HG02970 (cell line): ENCODE results near the gene WBP2.

ENCODE experiments used
- ATAC-seq: cut with Tn5 transposase; IDR thresholded peaks from one replicate; pipeline ENCODE4 v1.9.1; 2021; ENCODE audit warnings: mild to moderate bottlenecking, moderate library complexity, moderate number of reproducible peaks; ENCODE audit not compliant: unreplicated experiment, low FRiP score

Gene WBP2

DNA sequence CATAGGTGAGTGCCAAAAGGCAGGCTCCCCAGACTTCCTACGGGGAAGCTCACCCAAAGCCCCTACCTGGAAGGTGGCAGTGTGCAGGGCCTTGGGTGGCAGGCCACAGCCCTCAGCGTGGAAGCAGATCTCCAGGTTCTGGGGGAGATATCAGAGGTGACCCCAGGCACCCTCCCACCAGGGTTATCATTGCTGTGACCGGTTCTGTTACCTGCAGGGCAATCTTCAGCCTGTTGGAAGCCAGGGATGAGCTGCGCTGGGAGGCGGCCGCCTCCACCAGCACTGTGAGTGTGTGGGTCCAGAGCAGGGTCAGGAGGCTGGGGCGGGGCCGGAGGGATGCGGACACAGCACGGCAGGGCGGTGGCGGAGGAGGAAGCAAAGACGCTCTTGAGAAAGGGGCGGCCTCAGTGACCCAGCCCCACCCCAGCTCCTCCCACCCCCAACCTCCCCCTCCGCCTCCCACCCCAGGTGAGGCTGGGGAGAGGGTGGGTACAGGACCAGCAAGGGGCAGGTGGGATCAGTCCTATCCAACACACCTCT lies 24.0 kb downstream of the WBP2 start:
- ATAC-seq, result no peak

DNA sequence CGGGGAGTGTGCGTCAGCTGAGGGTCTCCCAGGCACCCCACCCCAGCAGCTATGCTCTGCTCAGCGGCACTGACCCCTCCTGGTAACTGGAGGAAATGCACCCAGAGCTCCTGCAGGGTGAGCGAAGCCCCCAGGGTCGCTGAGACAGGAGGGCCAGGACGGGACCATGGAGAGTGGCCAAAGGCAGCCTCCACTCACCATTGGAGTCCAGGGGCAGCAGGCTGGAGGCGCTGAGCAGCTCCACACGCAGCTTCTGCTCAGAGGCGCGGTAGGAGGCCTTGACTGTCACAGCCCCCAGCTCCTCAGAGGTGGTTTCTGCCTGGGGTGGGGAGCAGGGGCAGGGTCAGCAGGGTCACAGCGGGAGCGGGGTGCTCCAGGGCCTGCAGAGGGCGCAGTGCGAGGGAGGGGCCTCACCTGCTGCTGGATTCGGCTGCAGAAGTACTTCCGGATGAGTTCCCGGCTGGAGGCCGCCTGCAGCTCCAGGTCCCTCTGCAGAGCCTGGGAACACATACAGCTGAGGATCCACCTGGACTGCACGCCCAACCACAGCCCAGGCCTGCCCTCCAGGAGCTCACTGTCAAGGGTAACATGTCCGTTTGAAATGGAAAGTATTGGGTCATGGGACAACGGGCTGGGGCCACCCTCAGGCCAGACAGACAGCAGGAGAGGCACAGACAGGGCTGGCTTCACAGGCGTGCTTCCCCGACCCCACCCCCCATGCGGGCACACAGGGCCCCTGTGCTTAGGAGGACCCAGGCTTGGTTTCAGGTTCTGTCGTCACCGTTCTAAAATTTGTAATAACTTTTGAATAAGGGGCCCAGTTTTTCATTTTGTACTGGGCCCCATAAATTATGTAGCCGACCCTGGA lies 24.7 kb downstream of the WBP2 start:
- no peak for ATAC-seq

- no peak for ATAC-seq
Measured at GRCh38 chr17:75829747-75830146, 25.4 kb downstream of the WBP2 start.

DNA sequence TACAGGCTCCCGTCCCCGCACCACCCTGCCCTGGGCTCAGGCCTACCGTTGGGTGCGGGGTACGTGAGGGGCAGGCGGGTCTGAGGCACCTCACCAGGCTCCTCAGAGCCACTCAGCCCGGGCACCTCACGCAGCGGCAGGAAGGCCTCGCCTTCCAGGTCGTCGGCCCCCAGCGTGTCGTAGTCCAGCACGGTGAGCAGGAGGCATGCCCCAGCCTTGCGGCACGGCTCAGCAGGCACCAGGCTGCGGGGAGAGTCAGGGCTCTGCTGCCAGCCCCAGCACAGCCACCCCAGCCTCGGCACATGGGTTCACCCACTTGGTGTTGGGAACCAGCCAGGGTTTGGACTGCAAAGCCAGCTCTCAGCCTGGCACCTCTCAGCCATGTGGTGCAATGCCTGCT lies 26.4 kb downstream of the WBP2 start:
- ATAC-seq, result no peak

- no peak for ATAC-seq
Measured at GRCh38 chr17:75828076-75828400, 27.1 kb downstream of the WBP2 start.

DNA sequence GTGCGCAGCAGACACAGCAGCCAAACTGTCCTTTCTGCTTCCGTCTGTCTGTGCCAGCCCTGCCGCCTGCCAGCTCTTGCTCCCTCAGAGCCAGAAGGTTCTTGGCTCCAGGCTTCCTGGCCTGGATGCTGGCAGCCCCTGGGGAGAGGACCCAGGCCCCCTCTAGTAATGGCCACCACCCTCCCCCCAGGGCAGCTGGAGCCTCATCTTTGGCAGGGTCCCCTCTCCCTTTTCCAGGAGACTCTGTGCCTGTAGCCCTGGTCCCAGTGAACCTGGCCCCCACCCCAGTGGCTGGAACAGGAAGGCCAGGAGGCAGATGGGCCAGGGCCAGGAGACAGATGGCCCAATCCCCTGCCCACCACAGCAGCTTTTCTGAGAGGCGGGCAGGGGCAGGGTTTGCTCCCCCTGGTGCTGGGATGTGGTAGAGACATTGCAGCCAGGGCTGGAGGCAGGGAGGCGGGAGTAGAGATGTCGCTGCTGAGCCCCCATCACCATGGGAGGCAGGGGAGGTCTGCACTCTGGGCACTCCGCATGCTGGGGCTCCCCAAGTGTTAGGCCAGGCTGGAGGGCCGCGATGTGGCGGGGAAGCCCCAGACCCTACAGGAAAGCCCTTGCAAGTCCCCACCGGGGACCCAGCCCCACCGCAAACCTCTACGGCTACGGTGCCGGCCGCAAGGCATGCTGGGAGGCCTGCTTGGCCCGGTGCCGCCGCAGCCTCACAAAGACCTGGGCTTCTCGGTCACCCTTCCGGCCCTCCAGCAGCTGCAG lies 27.6 kb downstream of the WBP2 start:
- no peak for ATAC-seq

- no peak for ATAC-seq
Measured at GRCh38 chr17:75826561-75827307, 28.4 kb downstream of the WBP2 start.

DNA sequence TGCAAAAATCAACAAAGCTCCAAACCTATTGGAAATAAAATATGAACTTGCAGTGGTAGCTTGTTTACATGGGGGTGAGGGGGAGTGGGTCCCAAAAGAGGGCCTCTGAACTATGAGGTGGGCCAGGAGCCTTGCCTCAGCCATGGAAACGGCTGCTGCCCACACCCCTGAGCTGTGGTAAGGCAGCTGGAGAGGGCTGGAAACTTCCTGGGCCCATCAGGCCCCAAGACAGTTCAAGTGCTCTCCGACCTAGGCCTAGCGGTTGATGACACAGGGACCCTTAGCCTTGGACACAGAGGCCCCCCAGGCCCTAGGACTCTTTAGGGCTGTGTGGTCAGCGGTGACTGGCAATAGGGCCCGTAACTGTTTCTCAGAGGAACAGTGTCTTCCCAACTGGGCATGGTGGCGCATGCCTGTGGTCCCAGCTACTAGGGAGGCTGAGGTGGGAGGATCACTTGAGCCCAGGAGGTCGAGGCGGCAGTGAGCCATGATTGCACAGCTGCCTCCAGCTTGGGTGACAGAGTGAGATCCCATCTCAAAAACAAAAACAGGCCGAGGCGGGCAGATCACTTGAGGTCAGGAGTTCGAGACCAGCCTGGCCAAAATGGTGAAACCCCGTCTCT lies 29.3 kb downstream of the WBP2 start:
- no peak for ATAC-seq

DNA sequence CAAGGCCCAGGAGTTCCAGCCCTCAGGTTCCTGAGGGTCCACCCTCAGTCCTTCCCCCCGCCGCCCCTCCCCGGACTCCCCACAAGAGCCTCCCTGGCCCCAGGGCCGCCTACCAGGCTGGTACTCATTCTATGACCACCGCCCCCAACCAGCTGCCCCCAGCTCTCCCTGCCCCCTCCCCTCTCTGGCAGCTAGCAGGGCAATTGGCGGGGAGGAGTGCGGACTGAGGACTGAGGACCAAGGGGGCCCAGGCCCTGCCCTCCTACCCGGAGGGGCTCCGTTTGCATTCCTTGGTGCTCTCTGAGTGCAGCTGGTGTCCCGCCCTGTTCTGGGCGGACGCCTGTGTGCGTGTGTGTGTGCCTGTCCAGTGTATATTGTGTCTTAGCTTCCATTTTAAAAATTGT lies 30.0 kb downstream of the WBP2 start:
- no peak for ATAC-seq

- no peak for ATAC-seq
Measured at GRCh38 chr17:75824666-75825065, 30.5 kb downstream of the WBP2 start.

- ATAC-seq, result no peak
Measured at GRCh38 chr17:75824050-75824552, 31.0 kb downstream of the WBP2 start.

DNA sequence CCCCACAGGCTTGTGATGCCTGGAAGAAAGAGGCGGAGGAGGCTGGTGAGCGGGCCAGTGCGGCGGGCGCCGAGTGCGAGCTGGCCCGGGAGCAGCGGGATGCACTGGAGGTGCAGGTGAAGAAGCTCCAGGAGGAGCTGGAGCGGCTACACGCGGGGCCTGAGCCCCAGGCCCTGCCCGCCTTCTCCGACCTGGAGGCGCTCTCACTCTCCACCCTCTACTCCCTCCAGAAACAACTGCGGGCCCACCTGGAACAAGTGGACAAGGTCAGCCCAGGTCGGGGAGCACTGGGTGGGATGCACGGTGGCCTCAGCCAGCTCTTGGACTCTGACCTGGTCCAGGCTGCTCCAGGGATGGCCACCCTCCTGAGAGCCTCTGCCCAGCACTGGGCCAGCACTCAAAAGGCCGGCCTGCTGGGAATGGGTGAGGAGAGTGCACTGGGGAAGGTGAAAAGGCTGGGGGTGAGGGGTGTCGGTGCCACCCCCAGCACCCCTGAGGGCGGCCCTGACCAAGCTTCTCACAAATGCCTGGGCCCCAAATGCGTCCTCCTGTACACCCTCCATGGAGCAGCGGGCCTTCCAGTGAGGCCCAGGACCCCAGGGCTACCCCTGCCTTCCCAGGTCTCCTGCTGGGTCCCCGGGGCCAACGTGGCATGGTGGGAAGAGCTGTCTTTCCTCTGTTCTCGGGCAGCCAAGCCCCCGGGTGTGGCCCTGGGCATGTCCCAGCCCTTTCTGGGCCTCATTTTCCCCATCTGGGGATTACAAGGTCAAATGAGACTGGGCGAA lies 31.7 kb downstream of the WBP2 start:
- ATAC-seq, result no peak

GRCh38 chr17:75822800-75823166 lies 32.4 kb downstream of the WBP2 start:
- no peak for ATAC-seq

DNA sequence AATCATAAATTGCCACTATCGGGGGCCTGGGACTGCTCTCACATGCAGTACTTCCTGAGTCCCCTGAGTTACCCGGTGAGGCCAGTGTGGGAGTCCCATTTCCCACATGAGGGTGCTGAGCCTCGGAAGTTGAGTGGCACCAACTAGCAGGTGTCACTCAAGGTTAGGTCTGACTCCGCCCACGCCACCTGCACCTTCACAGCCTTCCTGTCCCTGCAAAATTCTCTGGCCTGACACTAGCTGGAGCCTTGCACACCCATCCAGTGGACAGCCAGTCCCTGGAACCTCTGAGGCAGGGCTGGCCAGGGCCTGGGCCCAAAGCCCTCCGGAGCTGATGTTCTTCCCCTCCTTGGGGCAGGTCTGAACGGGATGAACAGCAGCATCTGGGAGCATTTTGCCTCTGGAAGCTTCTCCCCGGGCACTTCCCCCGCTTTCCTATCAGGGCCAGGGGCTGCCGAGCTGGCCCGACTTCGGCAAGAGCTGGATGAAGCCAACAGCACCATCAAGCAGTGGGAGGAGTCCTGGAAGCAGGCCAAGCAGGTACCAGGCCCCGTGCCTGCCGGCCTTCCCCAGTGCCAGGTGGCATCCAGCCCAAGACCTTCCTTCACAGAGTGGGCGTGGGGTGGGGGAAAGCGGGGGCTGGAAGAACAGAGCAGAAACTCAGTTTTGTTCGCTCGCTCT lies 32.9 kb downstream of the WBP2 start:
- ATAC-seq, result no peak

DNA sequence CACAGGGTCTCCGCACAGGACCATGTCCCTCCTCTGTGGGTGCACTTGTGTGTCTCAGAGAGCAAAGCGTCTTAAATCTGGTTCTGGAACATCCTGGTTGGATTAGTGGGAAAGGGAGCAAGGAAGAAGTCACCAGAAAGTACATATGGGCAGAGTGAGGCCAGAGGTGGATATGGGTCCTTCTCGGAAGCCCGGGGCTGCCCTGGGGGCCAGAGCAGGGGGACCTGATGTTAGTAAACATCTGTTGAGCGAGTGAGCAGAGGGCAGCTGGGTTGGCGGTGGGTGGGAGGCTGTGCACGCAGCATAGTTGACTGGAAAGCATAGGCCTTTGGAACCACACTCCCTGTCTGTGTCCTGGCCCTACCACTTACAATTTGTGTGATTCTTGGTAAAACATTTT lies 33.6 kb downstream of the WBP2 start:
- no peak for ATAC-seq

DNA sequence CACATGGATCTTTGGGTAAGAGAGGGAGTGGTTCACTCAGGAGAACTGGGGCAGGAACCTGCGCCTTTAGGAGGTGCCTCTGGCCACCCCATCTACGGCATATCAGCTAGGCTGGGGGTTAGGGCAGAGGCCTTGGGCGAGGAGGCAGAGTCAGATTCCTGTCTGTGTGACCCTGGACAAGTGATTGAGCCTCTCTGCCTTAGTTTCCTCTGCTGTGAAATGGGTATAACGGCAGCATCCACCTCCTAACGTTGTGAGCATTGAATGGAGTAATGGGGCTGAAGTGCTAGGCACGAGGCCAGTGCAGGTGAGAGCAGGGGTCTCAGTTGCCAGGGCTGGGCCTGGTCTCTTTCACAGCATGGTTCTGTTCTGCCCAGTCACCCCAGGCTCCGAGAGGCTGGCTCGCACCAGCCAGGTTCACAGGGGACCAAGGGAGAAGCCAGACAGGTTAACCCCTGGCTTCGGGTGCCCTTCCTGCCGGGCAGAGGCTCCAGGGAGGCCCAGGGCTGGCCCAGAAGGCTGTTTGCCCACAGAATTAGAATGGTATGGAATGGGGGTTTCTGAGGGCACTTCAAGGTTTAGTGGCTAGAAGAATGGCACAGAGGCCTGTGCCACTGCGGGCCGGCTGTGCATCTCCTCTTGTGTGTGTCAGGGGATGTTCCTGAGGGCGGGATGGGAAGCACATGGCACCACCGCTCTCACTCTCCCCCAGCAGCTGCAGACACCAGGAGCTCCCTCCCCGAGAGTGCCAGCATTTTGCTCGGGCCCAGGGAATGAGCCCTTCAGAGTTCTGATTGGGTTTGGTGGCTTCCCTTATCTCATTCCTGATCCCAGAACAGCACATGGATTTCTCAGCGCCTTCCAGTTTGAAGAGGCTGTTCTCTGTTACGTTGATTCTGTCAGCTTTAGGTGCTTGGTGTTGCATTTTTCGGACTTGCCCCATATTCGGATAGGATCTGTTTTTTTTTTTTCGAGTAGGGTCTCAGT lies 34.7 kb downstream of the WBP2 start:
- no peak for ATAC-seq

GRCh38 chr17:75819678-75820077 lies 35.5 kb downstream of the WBP2 start:
- no peak for ATAC-seq

GRCh38 chr17:75819116-75819515 lies 36.0 kb downstream of the WBP2 start:
- no peak for ATAC-seq
